IMR-90 (cell line): ENCODE measurements around the gene OR52M1. TPM values are rescaled to one million over a fixed set of nuclear protein-coding genes. Genes with fewer than 3 reads are reported as not detected.

Experiments used
- ATAC-seq: fragments of 200-7000 bp; cut with Tn5 transposase; 2 replicates; pipeline ENCODE4 v1.9.1; 2020; ENCODE audit warnings: low read depth, mild to moderate bottlenecking, moderate library complexity
- BruUV-seq: library from RNA; stranded (reverse); fragments of 400-500 nt; replicated peaks from 2 replicates; lab custom pipeline; 2021; lab: Mats Ljungman, UMichigan
- CTCF ChIA-PET: fragments of 300-600 bp; formaldehyde crosslinking; extraction: SDS; loops from one replicate; lab custom pipeline; 2021; ENCODE audit warnings: antibody characterized with exemption; lab: Yijun Ruan, JAX
- POLR2A ChIA-PET: fragments of 300-600 bp; sonication (Branson Sonifier 250); formaldehyde crosslinking; loops from one replicate; lab custom pipeline; 2022; ENCODE audit warnings: antibody characterized with exemption; ENCODE audit not compliant: unreplicated experiment; lab: Charles Lee
- DNase-seq: peaks from one replicate; pipeline ENCODE4 v3.0.0; 2013
- H2AFZ ChIP-seq: replicated peaks from 2 replicates; pipeline ENCODE3; 2013; ENCODE audit warnings: low read length, mild to moderate bottlenecking; ENCODE audit not compliant: poor library complexity
- H2AK5ac ChIP-seq: 2 replicates; pipeline ENCODE4 v1.6.1; 2013; ENCODE audit warnings: low read depth, low read length, inconsistent platforms
- H2AK9ac ChIP-seq: replicated peaks from 2 replicates; pipeline ENCODE3; 2013; ENCODE audit warnings: mild to moderate bottlenecking, low read depth, low read length, moderate library complexity; ENCODE audit not compliant: poor library complexity
- H2BK120ac ChIP-seq: 2 replicates; pipeline ENCODE4 v1.6.1; 2013; ENCODE audit warnings: low read depth, low read length, inconsistent platforms
- H2BK15ac ChIP-seq: 3 replicates; pipeline ENCODE4 v1.6.1; 2013; ENCODE audit warnings: low read depth, low read length, inconsistent platforms
- H2BK20ac ChIP-seq: 2 replicates; pipeline ENCODE4 v1.6.1; 2013; ENCODE audit warnings: low read depth, mild to moderate bottlenecking, inconsistent platforms, low read length, moderate library complexity
- H2BK5ac ChIP-seq: 2 replicates; pipeline ENCODE4 v1.6.1; 2013; ENCODE audit warnings: mild to moderate bottlenecking, low read depth, low read length, inconsistent platforms; ENCODE audit not compliant: poor library complexity, severe bottlenecking
- H3K14ac ChIP-seq: replicated peaks from 2 replicates; pipeline ENCODE4 v1.6.1; 2013; ENCODE audit warnings: low read depth, low read length, inconsistent platforms
- H3K18ac ChIP-seq: 2 replicates; pipeline ENCODE4 v1.6.1; 2013; ENCODE audit warnings: low read depth, low read length, control low read depth
- H3K23ac ChIP-seq: 2 replicates; pipeline ENCODE4 v1.6.1; 2013; ENCODE audit warnings: low read depth, low read length, inconsistent platforms
- H3K27ac ChIP-seq: 2 replicates; pipeline ENCODE4 v1.5.1; 2013; ENCODE audit warnings: mild to moderate bottlenecking, control low read depth, low read length; ENCODE audit not compliant: insufficient read depth
- H3K27me3 ChIP-seq: 2 replicates; pipeline ENCODE4 v1.6.1; 2013; ENCODE audit warnings: low read length; ENCODE audit not compliant: control insufficient read depth, insufficient read depth
- H3K36me3 ChIP-seq: 2 replicates; pipeline ENCODE4 v1.6.1; 2013; ENCODE audit warnings: low read length, mixed read lengths; ENCODE audit not compliant: control insufficient read depth, insufficient read depth
- H3K4ac ChIP-seq: 2 replicates; pipeline ENCODE4 v1.6.1; 2013; ENCODE audit warnings: low read depth, low read length, inconsistent platforms
- H3K4me1 ChIP-seq: 2 replicates; pipeline ENCODE4 v1.6.1; 2013; ENCODE audit warnings: low read length, mixed read lengths; ENCODE audit not compliant: control insufficient read depth, insufficient read depth
- H3K4me2 ChIP-seq: 2 replicates; pipeline ENCODE4 v1.6.1; 2013; ENCODE audit warnings: low read depth, mild to moderate bottlenecking, control low read depth, low read length, moderate library complexity
- H3K4me3 ChIP-seq: 2 replicates; pipeline ENCODE4 v1.5.1; 2013; ENCODE audit warnings: low read depth, mild to moderate bottlenecking, control low read depth, low read length, moderate library complexity; ENCODE audit not compliant: insufficient read depth
- H3K56ac ChIP-seq: 2 replicates; pipeline ENCODE4 v1.6.1; 2013; ENCODE audit warnings: low read length, inconsistent platforms; ENCODE audit not compliant: insufficient read depth; ENCODE audit errors: extremely low read depth
- H3K79me1 ChIP-seq, 2 experiments: 2 replicates each; pipeline ENCODE4 v1.6.1; 2013; ENCODE audit warnings: low read length in 2 of 2, inconsistent platforms in 1 of 2, low read depth in 1 of 2
- H3K9ac ChIP-seq: 2 replicates; pipeline ENCODE4 v1.6.1; 2013; ENCODE audit warnings: low read depth, low read length, control low read depth
- H3K9me1 ChIP-seq: 2 replicates; pipeline ENCODE4 v1.6.1; 2013; ENCODE audit warnings: low read length, inconsistent platforms; ENCODE audit not compliant: insufficient read depth
- H3K9me3 ChIP-seq: 2 replicates; pipeline ENCODE4 v1.6.1; 2013; ENCODE audit warnings: low read length; ENCODE audit not compliant: control insufficient read depth, insufficient read depth
- H4K20me1 ChIP-seq: 2 replicates; pipeline ENCODE4 v1.6.1; 2013; ENCODE audit warnings: low read length, inconsistent platforms; ENCODE audit not compliant: insufficient read depth
- H4K5ac ChIP-seq: 2 replicates; pipeline ENCODE4 v1.6.1; 2013; ENCODE audit warnings: mild to moderate bottlenecking, low read depth, low read length, control low read depth
- H4K8ac ChIP-seq, 2 experiments: 2 replicates each; pipeline ENCODE4 v1.6.1; 2013; ENCODE audit warnings: low read depth in 2 of 2, low read length in 2 of 2, control low read depth in 1 of 2, inconsistent platforms in 1 of 2
- H4K91ac ChIP-seq: 2 replicates; pipeline ENCODE4 v1.6.1; 2013; ENCODE audit warnings: low read depth, low read length, inconsistent platforms; ENCODE audit not compliant: insufficient read depth
- BHLHE40 ChIP-seq: fragments of 150-350 bp; IDR thresholded peaks from 2 replicates; pipeline ENCODE4 v1.6.1; 2016; ENCODE audit warnings: mild to moderate bottlenecking, low read depth, low read length
- CHD1 ChIP-seq: IDR thresholded peaks from 2 replicates; pipeline ENCODE4 v1.6.1; 2012; ENCODE audit warnings: low read depth, low read length, improper control_type of control experiment
- CTCF ChIP-seq: conservative IDR thresholded peaks from 2 replicates; pipeline ENCODE4 v1.5.1; 2012; ENCODE audit warnings: mild to moderate bottlenecking, low read depth, low read length, improper control_type of control experiment
- FOS ChIP-seq: fragments of 150-350 bp; IDR thresholded peaks from 2 replicates; pipeline ENCODE4 v1.6.1; 2016; ENCODE audit warnings: low read depth, low read length
- NFE2L2 ChIP-seq: fragments of 150-350 bp; IDR thresholded peaks from 2 replicates; pipeline ENCODE4 v1.6.1; 2016; ENCODE audit warnings: low read depth, mild to moderate bottlenecking, low read length
- POLR2A ChIP-seq: IDR thresholded peaks from 2 replicates; pipeline ENCODE4 v1.6.1; 2012; ENCODE audit warnings: mild to moderate bottlenecking, low read depth, low read length
- RAD21 ChIP-seq: IDR thresholded peaks from 2 replicates; pipeline ENCODE4 v1.6.1; 2012; ENCODE audit warnings: low read length, improper control_type of control experiment
- RCOR1 ChIP-seq: IDR thresholded peaks from 2 replicates; pipeline ENCODE4 v1.6.1; 2012; ENCODE audit warnings: mild to moderate bottlenecking, low read length, improper control_type of control experiment; ENCODE audit not compliant: insufficient replicate concordance
- SMC3 ChIP-seq: fragments of 150-350 bp; IDR thresholded peaks from 2 replicates; pipeline ENCODE4 v1.6.1; 2016; ENCODE audit warnings: low read depth, mild to moderate bottlenecking, antibody characterized with exemption, low read length, moderate library complexity
- USF2 ChIP-seq: fragments of 150-350 bp; IDR thresholded peaks from 2 replicates; pipeline ENCODE4 v1.6.1; 2017; ENCODE audit warnings: mild to moderate bottlenecking, antibody characterized with exemption, low read length, low read depth
- WGBS, 2 experiments: methylation state at CpG; one replicate each; pipeline versions ENCODE4 v1.1.5 to v1.1.7; 2013; ENCODE audit warnings: missing lambda C conversion rate in 2 of 2; ENCODE audit not compliant: insufficient read length in 1 of 2; ENCODE audit errors: extremely low coverage in 2 of 2; 5-methylcytosine and 5-hydroxymethylcytosine counted together
- dilution Hi-C: fragments of 300-500 bp; cut with HindIII; formaldehyde crosslinking; loops from one replicate; pipeline ENCODE4 v1.14.3; 2018; ENCODE audit warnings: low sequenced_read_pairs; ENCODE audit not compliant: unreplicated experiment
- in situ Hi-C: fragments of 300-500 bp; cut with MboI; formaldehyde crosslinking; loops from 3 replicates; pipeline ENCODE4 v1.14.3; 2019; ENCODE audit warnings: low sequenced_read_pairs, inconsistent platforms, mixed read lengths
- intact Hi-C: fragments of 100-400 bp; cut with micrococcal nuclease; formaldehyde crosslinking; loops from 2 replicates; pipeline ENCODE4 v1.10.0; 2022
- polyA plus RNA-seq, 3 experiments: library from polyadenylated mRNA; depleted of rRNA; stranded (reverse); fragments of >200 nt; gene quantifications; 2 replicates each; pipeline ENCODE4 v1.2.3, GENCODE V29; 2012; ENCODE audit warnings: low replicate concordance in 1 of 3
- total RNA-seq: library from RNA; depleted of rRNA; stranded (reverse); fragments of >200 nt; gene quantifications from 2 replicates; pipeline ENCODE4 v1.2.3, GENCODE V29; 2012
- TF ChIP-seq, protein P1 (sequence below): fragments of 150-350 bp; IDR thresholded peaks from 2 replicates; pipeline ENCODE4 v1.6.1; 2016; ENCODE audit warnings: low read depth, mild to moderate bottlenecking, low read length, moderate library complexity, borderline replicate concordance

Gene OR52M1
- total and polyA plus RNA-seq, 2 of the 4 experiments (the other 2 are of a cell fraction), result not detected

- dilution Hi-C loops (no loop called here), intact Hi-C loops (no loop called here)
- POLR2A ChIA-PET, result no interaction called here
Measured at GRCh38 chr11:4527926-4528325, 17.1 kb upstream of the OR52M1 start.

More at GRCh38 chr11:4527926-4528325, 17.1 kb upstream of the OR52M1 start:
- no peak overlapping the region for H4K5ac ChIP-seq
- H4K8ac ChIP-seq, result no peak overlapping the region
- no peaks in the 10 kb centered on the region for H3K36me3 ChIP-seq
- no peak overlapping the region for H2BK20ac ChIP-seq
- no peak overlapping the region for H2BK5ac ChIP-seq
- no CpG with 5 or more reads among the region's 2 CpGs for WGBS, 2 experiments
- no peak overlapping the region for H3K23ac ChIP-seq
- H3K27me3 ChIP-seq, result no peaks in the 10 kb centered on the region
- CTCF ChIA-PET, result no interaction called here
- in situ Hi-C loops, result no loop called here
- no TSS peak for BruUV-seq
- no peak overlapping the region for H4K91ac ChIP-seq
- no peak overlapping the region for H3K14ac ChIP-seq
- no peak overlapping the region for H3K4me2 ChIP-seq
- no peaks in the 10 kb centered on the region for H4K20me1 ChIP-seq
- no peaks in the 10 kb centered on the region for H3K9me1 ChIP-seq
- ATAC-seq, result no peak
- H3K79me1 ChIP-seq, result no peaks in the 10 kb centered on the region
- no peak for DNase-seq
- H3K4me1 ChIP-seq, result no peaks in the 10 kb centered on the region
- no peak overlapping the region for H3K4me3 ChIP-seq
- no peak overlapping the region for H3K9ac ChIP-seq
- no peak overlapping the region for H3K18ac ChIP-seq
- TF ChIP-seq, protein P1, sequence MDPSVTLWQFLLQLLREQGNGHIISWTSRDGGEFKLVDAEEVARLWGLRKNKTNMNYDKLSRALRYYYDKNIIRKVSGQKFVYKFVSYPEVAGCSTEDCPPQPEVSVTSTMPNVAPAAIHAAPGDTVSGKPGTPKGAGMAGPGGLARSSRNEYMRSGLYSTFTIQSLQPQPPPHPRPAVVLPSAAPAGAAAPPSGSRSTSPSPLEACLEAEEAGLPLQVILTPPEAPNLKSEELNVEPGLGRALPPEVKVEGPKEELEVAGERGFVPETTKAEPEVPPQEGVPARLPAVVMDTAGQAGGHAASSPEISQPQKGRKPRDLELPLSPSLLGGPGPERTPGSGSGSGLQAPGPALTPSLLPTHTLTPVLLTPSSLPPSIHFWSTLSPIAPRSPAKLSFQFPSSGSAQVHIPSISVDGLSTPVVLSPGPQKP, result no peak
- TF ChIP-seq NFE2L2, result no peak
- TF ChIP-seq RAD21, result no peak
- TF ChIP-seq CHD1, result no peak
- TF ChIP-seq RCOR1, result no peak
- TF ChIP-seq SMC3, result no peak
- TF ChIP-seq USF2, result no peak
- no peak for TF ChIP-seq CTCF
- TF ChIP-seq BHLHE40, result no peak
- TF ChIP-seq POLR2A, result no peak
- TF ChIP-seq FOS, result no peak
- no peak overlapping the region for H3K4ac ChIP-seq
- H3K27ac ChIP-seq, result no peak overlapping the region
- H2AK5ac ChIP-seq, result no peak overlapping the region
- H2AFZ ChIP-seq, result no peak overlapping the region
- no peak overlapping the region for H3K56ac ChIP-seq
- H2BK120ac ChIP-seq, result no peak overlapping the region
- no peak overlapping the region for H2AK9ac ChIP-seq
- no peak overlapping the region for H2BK15ac ChIP-seq
- no peaks in the 10 kb centered on the region for H3K9me3 ChIP-seq
